K562 (cell line): ENCODE data around the gene ACADVL. TPM values are rescaled to one million over a fixed set of nuclear protein-coding genes. Genes with fewer than 3 reads are reported as not detected.

Experiments used
- CAMTA2 ChIP-seq: fragments of 250-450 bp; sonication (Bioruptor Pico); conservative IDR thresholded peaks from 2 replicates; pipeline ENCODE4 v1.5.1; 2022
- CREM ChIP-seq: IDR thresholded peaks from 2 replicates; pipeline ENCODE4 v1.6.1; 2014; ENCODE audit warnings: antibody characterized with exemption, low read depth
- NRF1 ChIP-seq, 2 experiments: fragments of 450-650 bp; IDR thresholded peaks in 1 of 2; conservative IDR thresholded peaks in 1 of 2; 2 replicates each; pipeline ENCODE4 v1.6.1; 2014; ENCODE audit warnings: mild to moderate bottlenecking in 2 of 2
- PCBP2 ChIP-seq: fragments of 200-400 bp; formaldehyde crosslinking; IDR thresholded peaks from 2 replicates; pipeline ENCODE4 v1.6.1; 2018; ENCODE audit warnings: low read length, low read depth, mild to moderate bottlenecking, moderate library complexity; ENCODE audit not compliant: poor library complexity, severe bottlenecking
- SMAD1 ChIP-seq: fragments of 150-350 bp; IDR thresholded peaks from 2 replicates; pipeline ENCODE4 v1.6.1; 2014; ENCODE audit warnings: low read length, low read depth; ENCODE audit not compliant: partially characterized antibody
- SREBF1 ChIP-seq: fragments of 150-350 bp; IDR thresholded peaks from 2 replicates; pipeline ENCODE4 v1.6.1; 2014; ENCODE audit warnings: antibody characterized with exemption, low read depth, low read length, borderline replicate concordance
- TAF7 ChIP-seq: fragments of 450-650 bp; IDR thresholded peaks from 2 replicates; pipeline ENCODE4 v1.6.1; 2016; ENCODE audit warnings: missing genetic modification characterization, missing compliant biosample characterization
- ZNF224 ChIP-seq: sonication (generic); formaldehyde crosslinking; IDR thresholded peaks from 2 replicates; pipeline ENCODE4 v1.8.0; 2022; ENCODE audit warnings: mild to moderate bottlenecking, missing genetic modification reagents
- ZNF384 ChIP-seq: IDR thresholded peaks from 2 replicates; pipeline ENCODE4 v1.6.1; 2012; ENCODE audit warnings: low read depth, low read length, improper control_type of control experiment
- ZNF785 ChIP-seq: fragments of 250-450 bp; sonication (Bioruptor Pico); IDR thresholded peaks from 2 replicates; pipeline ENCODE4 v1.4.0; 2020; ENCODE audit warnings: mild to moderate bottlenecking
- polyA plus RNA-seq, 8 experiments: library from polyadenylated mRNA; depleted of rRNA in 4 of 8; stranded (reverse) in 5 of 8; unstranded in 3 of 8; fragments of >200 nt; fragmentation: Nextera tagmentation in 2 of 8; fragmentation: Illumina TruSeq in 1 of 8; extraction: Ambion mirVana in 2 of 8; extraction: Trizol in 1 of 8; gene quantifications; 2 replicates each; pipeline versions ENCODE4 v1.2.1 to v1.2.3, GENCODE V29; 2011 to 2014; ENCODE audit warnings: inconsistent platforms in 1 of 8, missing spikeins in 1 of 8
- total RNA-seq, 7 experiments: library from RNA; depleted of rRNA in 6 of 7; stranded (reverse); fragments of >200 nt in 6 of 7; fragmentation: Illumina TruSeq in 2 of 7; extraction: Trizol in 2 of 7; gene quantifications; 2 replicates each; pipeline versions ENCODE4 v1.2.1 to v1.2.3, GENCODE V29; 2011 to 2021; ENCODE audit warnings: low replicate concordance in 1 of 7
- TF ChIP-seq, protein P1 (sequence below): fragments of 250-450 bp; sonication (Bioruptor Pico); IDR thresholded peaks from 2 replicates; pipeline ENCODE4 v1.8.0; 2021; ENCODE audit warnings: borderline replicate concordance, mild to moderate bottlenecking, moderate library complexity; ENCODE audit not compliant: poor library complexity, severe bottlenecking
- TF ChIP-seq, protein P2 (sequence below), 2 experiments: fragments of 450-650 bp; IDR thresholded peaks; 2 replicates each; pipeline ENCODE4 v1.6.1; 2016; ENCODE audit warnings: mild to moderate bottlenecking in 2 of 2, borderline replicate concordance in 1 of 2, low read depth in 1 of 2, moderate library complexity in 1 of 2
- TF ChIP-seq, protein P3 (sequence below), 2 experiments: fragments of 450-650 bp; conservative IDR thresholded peaks; 2 replicates each; pipeline ENCODE4 v1.6.1; 2017; ENCODE audit warnings: mild to moderate bottlenecking in 2 of 2, moderate library complexity in 2 of 2
- TF ChIP-seq, protein P4 (sequence below): fragments of 200-800 bp; sonication (Bioruptor generic); IDR thresholded peaks from 2 replicates; pipeline ENCODE4 v1.6.1; 2017; ENCODE audit warnings: missing genetic modification characterization, missing compliant biosample characterization

Gene ACADVL
- total and polyA plus RNA-seq, 9 of the 15 experiments (the other 6 are each of a cell fraction or from before 2014, with no cell fraction given): 25.5 to 449 (median 214) TPM

DNA sequence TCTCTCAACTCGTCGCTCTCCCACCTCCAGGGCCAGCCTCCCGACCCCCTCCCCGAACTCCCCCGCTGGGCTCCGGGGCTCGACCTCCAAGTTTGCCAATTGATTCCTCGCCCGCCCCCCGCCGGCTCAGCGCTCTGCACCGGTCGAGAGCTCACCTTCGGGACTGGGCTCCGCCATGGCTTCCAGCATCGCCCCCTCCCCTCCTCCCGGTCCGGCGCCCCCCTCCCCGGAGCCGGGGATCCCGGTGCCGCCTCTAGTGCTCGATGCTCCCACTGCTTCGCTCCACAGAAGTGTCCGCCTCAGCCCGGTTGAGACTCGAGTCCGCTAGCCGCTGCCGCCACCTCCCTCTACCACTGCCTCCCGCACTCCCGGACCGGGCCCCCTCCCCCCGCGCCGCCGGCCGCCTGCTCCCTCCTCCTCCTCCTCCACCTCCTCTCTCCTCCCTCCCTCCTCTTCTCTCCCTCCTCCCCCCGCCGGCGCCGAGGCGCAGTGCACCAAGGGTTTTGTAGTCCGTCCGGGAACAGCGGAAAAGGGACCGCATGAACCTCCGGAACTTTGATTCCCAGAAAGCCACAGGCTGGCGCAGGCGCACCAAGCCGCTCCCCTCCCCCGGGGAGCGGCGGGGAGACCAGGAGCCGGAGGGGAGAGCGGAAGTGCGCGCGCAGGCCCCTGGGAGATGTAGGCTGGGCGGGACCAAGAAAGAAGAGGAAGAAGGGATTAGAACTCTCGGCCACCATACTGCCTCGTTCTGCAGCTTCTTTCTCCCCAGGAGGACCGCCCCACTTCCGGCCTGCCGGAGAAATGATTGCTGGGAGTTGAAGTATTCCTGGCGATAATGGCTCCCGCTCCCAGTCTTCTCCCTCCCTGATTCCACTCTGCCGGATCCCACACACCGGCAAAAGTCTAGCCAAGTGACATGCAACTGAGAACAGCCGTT is 19.6 kb downstream of the ACADVL start, which contains the start of gene PHF23 (continued):
- TF ChIP-seq SMAD1: no peak
- TF ChIP-seq, protein P1, sequence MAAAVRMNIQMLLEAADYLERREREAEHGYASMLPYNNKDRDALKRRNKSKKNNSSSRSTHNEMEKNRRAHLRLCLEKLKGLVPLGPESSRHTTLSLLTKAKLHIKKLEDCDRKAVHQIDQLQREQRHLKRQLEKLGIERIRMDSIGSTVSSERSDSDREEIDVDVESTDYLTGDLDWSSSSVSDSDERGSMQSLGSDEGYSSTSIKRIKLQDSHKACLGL (CRISPR knock-in tag): no peak
- no peak for TF ChIP-seq ZNF224 (CRISPR knock-in tag)
- peak; percentile 98 for TF ChIP-seq NRF1 (conservative IDR thresholded peaks at IDR 0.05 in 1 of 2, IDR thresholded peaks at IDR 0.05 in 1 of 2)
- no peak for TF ChIP-seq ZNF384
- TF ChIP-seq, protein P2, sequence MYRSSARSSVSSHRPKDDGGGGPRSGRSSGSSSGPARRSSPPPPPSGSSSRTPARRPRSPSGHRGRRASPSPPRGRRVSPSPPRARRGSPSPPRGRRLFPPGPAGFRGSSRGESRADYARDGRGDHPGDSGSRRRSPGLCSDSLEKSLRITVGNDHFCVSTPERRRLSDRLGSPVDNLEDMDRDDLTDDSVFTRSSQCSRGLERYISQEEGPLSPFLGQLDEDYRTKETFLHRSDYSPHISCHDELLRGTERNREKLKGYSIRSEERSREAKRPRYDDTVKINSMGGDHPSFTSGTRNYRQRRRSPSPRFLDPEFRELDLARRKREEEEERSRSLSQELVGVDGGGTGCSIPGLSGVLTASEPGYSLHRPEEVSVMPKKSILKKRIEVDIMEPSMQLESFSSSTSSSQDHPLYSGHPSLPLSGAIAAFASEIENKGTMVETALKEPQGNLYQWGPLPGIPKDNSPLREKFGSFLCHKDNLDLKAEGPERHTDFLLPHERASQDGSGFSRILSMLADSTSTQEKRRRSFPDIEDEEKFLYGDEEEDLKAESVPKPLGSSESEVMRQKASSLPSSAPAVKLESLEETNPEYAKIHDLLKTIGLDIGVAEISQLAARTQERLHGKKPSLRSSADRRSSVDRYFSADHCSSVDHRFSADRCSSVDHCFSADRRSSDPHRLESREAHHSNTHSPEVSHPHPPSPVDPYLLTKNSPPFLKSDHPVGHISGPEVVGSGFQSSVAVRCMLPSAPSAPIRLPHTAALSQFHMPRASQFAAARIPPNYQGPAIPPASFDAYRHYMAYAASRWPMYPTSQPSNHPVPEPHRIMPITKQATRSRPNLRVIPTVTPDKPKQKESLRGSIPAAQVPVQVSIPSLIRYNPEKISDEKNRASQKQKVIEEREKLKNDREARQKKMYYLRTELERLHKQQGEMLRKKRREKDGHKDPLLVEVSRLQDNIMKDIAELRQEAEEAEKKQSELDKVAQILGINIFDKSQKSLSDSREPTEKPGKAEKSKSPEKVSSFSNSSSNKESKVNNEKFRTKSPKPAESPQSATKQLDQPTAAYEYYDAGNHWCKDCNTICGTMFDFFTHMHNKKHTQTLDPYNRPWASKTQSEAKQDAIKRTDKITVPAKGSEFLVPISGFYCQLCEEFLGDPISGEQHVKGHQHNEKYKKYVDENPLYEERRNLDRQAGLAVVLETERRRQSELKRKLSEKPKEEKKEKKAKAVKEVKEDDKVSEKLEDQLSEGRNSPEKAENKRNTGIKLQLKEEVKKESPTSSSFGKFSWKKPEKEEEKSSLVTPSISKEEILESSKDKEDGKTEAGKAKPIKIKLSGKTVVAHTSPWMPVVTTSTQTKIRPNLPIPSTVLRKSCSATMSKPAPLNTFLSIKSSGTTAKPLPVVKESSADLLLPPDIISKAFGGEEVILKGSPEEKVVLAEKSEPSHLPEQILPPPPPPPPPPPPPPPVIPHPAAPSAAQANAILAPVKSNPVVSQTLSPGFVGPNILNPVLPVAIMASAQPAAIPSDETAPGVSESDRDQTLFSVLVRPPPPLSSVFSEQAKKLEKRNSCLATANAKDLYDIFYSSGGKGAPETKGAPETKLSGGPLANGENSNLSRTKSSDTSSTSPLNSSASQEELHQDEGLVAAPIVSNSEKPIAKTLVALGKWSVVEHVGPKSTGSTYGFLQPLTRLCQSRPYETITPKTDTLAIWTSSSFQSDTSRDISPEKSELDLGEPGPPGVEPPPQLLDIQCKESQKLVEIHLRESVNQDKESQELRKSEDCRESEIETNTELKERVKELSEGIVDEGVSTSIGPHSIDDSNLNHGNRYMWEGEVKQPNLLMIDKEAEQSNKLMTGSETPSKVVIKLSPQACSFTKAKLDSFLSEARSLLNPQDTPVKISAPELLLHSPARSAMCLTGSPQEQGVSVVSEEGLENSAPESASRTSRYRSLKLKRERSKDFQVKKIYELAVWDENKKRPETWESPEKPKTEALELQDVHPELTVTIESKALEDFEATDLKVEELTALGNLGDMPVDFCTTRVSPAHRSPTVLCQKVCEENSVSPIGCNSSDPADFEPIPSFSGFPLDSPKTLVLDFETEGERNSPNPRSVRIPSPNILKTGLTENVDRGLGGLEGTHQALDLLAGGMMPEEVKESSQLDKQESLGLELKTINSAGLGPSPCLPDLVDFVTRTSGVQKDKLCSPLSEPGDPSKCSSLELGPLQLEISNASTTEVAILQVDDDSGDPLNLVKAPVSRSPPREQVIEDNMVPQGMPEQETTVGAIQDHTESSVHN (IDR thresholded peaks at IDR 0.05; ENCODE audit: borderline replicate concordance in 1 of 2, low read depth in 1 of 2): no peak
- TF ChIP-seq, protein P3, sequence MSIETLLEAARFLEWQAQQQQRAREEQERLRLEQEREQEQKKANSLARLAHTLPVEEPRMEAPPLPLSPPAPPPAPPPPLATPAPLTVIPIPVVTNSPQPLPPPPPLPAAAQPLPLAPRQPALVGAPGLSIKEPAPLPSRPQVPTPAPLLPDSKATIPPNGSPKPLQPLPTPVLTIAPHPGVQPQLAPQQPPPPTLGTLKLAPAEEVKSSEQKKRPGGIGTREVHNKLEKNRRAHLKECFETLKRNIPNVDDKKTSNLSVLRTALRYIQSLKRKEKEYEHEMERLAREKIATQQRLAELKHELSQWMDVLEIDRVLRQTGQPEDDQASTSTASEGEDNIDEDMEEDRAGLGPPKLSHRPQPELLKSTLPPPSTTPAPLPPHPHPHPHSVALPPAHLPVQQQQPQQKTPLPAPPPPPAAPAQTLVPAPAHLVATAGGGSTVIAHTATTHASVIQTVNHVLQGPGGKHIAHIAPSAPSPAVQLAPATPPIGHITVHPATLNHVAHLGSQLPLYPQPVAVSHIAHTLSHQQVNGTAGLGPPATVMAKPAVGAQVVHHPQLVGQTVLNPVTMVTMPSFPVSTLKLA (conservative IDR thresholded peaks at IDR 0.05): peak; percentile 66 to 80
- no peak for TF ChIP-seq PCBP2
- no peak for TF ChIP-seq SREBF1
- no peak for TF ChIP-seq ZNF785
- TF ChIP-seq, protein P4, sequence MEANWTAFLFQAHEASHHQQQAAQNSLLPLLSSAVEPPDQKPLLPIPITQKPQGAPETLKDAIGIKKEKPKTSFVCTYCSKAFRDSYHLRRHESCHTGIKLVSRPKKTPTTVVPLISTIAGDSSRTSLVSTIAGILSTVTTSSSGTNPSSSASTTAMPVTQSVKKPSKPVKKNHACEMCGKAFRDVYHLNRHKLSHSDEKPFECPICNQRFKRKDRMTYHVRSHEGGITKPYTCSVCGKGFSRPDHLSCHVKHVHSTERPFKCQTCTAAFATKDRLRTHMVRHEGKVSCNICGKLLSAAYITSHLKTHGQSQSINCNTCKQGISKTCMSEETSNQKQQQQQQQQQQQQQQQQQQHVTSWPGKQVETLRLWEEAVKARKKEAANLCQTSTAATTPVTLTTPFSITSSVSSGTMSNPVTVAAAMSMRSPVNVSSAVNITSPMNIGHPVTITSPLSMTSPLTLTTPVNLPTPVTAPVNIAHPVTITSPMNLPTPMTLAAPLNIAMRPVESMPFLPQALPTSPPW (CRISPR knock-in tag): peak; percentile 99
- TF ChIP-seq TAF7 (tag): no peak
- TF ChIP-seq CAMTA2 (CRISPR knock-in tag): no peak
- peak; percentile 79 for TF ChIP-seq CREM
